ENCODE results near the gene TBX21.

TBX21 gene

DNA sequence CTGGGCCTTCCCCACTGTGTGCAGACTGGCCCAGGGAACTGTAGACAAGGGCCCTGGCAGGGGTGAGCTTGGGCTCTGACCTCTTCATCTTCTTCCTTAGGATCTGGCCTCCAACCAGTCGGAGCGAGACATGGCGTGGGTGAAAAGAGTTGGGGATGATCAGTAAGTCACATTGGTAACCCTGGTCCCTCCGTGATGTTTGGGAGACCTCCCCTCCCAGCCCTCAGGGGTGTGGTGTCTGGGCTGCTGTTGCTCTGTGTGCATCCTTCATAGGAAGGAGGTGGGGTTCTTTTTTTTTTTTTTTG, 33.5 kb upstream of the TBX21 start:
- no peak for DNase-seq (ENCODE audit: low spot score)
- TF ChIP-seq, protein P1, sequence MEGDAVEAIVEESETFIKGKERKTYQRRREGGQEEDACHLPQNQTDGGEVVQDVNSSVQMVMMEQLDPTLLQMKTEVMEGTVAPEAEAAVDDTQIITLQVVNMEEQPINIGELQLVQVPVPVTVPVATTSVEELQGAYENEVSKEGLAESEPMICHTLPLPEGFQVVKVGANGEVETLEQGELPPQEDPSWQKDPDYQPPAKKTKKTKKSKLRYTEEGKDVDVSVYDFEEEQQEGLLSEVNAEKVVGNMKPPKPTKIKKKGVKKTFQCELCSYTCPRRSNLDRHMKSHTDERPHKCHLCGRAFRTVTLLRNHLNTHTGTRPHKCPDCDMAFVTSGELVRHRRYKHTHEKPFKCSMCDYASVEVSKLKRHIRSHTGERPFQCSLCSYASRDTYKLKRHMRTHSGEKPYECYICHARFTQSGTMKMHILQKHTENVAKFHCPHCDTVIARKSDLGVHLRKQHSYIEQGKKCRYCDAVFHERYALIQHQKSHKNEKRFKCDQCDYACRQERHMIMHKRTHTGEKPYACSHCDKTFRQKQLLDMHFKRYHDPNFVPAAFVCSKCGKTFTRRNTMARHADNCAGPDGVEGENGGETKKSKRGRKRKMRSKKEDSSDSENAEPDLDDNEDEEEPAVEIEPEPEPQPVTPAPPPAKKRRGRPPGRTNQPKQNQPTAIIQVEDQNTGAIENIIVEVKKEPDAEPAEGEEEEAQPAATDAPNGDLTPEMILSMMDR (IDR thresholded peaks at IDR 0.05; ENCODE audit: borderline replicate concordance, control extremely low read depth, extremely low read depth, insufficient read depth, missing control alignments), result no peak
- in situ Hi-C loops (cut with MboI; ENCODE audit: low sequenced_read_pairs, unreplicated experiment), result loop anchor here (10.0 kb wide), 1 partner anchor 95 kb away; no protein-coding TSS in a partner anchor

DNA sequence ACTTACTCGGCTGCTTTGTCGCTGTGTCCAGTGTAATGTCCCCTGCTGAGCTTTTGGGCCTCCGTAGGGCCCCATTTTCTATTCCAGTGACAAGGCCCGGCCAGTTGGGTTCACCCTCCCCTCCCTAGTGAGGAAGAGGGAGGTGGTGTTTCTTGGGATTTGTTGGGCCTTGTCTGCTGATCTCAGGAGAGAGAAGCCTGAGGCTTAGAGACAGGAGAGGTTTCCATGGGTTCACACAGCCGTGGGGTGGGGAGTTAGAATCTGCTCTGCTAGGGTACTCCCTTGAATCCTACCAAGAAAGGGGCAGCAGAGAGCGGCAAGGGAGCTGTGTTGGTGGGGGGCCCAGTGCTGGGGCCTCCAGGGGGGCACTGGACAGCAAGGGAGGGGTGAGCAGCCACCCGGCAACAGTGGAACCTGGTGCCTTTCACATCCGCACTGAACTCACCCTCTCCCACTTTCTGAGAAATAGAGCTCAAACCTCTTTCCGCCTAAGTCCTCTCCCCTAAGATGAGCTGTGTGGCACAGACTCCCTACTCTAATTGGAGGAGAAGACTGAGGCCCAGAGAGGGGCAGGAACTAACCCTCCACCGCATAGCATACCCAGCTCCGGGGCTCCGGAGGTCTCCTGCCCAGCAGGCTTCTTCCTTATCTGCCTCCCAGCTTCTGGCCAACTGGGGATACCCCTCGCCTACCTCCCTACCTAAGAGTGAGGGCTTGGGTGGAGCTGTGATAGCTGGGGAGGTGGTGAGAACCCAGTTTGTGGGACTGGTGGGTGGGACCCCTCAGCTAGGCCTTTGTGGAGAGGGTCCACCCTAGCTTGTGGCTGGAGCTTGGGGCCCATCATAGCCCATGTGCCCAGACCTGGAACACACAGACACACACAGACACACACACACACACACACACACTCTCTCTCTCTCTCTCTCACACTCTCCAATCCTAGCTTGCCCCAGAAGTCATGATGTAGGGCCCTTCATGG, 32.3 kb upstream of the TBX21 start:
- no peak for DNase-seq (ENCODE audit: low spot score)
- TF ChIP-seq, protein P1 (IDR thresholded peaks at IDR 0.05; ENCODE audit: borderline replicate concordance, control extremely low read depth, extremely low read depth, insufficient read depth, missing control alignments), result no peak
- in situ Hi-C loops (cut with MboI; ENCODE audit: low sequenced_read_pairs, unreplicated experiment), result no loop called here

DNA sequence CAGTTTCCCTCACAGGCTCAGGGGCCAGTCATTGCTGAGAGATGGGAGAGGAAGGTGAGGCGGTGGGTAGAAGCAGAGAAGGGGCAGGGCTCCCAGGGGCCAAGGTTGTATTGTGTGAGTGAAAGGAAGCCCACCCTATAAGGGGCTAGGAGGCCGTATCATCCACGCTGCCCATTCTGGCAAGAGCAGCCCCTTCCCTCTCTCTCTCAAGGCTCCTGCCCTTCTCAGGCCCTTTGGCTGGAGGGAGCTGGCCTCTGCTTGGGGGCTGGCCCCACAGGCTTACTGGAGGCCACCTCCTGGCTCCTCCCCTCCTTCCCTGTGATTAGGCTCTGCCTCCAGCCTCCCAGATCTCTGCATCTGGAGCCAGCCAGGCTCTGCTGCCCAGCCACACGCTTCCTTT, 31.4 kb upstream of the TBX21 start:
- TF ChIP-seq, protein P1 (IDR thresholded peaks at IDR 0.05; ENCODE audit: borderline replicate concordance, control extremely low read depth, extremely low read depth, insufficient read depth, missing control alignments), result no peak
- DNase-seq (ENCODE audit: low spot score), result no peak
- in situ Hi-C loops (cut with MboI; ENCODE audit: low sequenced_read_pairs, unreplicated experiment), result no loop called here

DNA sequence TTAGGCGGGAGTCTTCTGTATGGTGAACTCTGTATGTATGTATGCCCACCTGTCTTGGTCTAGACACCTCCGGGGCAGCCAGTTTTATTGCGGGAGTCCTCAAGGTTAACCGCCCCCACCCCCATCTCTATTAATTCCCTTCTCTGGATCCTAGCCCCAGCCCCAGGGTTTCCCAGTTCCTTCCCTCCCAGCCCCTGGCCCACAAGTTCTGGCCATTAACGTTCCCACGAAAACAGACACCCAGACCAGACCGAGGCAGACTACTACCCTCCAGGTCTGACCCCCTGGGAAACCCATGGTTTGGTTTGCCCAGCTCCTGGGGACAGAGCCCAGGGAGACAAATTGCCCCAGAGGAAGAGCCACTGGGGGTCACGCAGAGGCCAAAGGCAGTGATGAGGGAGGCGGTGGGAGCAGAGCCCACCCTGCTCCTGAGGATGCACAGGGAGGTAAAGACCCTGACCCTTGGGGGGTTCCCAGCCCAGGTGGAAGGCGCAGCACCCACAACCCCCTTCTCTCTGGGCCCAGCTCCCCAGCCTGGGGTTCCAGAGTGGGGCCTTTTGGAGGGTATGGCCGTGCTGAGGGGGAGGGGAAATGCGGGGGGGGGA, 30.5 kb upstream of the TBX21 start:
- no peak for DNase-seq (ENCODE audit: low spot score)
- TF ChIP-seq, protein P1 (IDR thresholded peaks at IDR 0.05; ENCODE audit: borderline replicate concordance, control extremely low read depth, extremely low read depth, insufficient read depth, missing control alignments), result no peak
- in situ Hi-C loops (cut with MboI; ENCODE audit: low sequenced_read_pairs, unreplicated experiment), result no loop called here

DNA sequence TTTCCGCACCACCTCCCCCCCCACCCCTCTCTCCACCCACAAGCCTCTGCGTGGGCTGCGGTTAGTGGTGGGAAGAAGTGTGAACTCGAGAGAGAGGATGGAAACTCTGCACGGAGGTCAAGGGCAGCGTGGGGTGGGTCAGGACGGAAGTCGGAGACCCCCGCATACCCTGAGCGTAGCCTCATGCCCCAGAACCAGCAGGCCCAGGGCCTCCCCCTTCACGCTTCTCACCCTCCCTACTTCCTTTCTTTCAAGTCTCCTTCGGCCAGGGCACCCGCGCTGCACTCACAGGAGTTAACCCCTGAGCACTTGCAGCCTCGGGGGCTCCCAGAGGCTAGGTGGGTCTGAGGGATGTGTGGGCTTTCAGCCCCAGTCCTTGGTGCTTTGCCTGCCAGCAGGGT, 29.8 kb upstream of the TBX21 start:
- in situ Hi-C loops (cut with MboI; ENCODE audit: low sequenced_read_pairs, unreplicated experiment), result no loop called here
- TF ChIP-seq, protein P1 (IDR thresholded peaks at IDR 0.05; ENCODE audit: borderline replicate concordance, control extremely low read depth, extremely low read depth, insufficient read depth, missing control alignments), result no peak

DNA sequence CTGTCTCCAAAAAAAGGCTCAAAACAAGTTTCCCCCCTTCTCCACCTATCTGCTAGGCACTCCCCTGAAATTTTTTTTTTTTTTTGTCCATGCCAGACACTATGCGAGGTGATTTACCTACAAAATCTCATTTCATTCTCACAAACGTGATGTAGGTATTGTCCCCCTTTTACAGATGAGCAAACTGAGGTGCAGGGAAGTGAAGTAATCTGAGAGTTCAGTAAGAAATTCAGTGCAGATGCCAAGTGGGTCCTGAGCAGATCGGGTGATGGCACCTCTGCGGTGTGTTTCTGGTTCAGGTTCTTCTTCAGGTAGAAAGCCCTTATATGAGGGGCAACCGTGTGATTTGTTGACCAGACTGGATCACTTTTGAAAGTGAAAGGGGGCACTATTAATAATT, 29.4 kb upstream of the TBX21 start:
- TF ChIP-seq, protein P1 (IDR thresholded peaks at IDR 0.05; ENCODE audit: borderline replicate concordance, control extremely low read depth, extremely low read depth, insufficient read depth, missing control alignments), result no peak
- in situ Hi-C loops (cut with MboI; ENCODE audit: low sequenced_read_pairs, unreplicated experiment), result no loop called here
- DNase-seq (ENCODE audit: low spot score), result no peak

More for the DNA sequence above, 29.8 kb upstream of the TBX21 start:
- DNase-seq (ENCODE audit: low spot score), result peak; percentile 71

All from GM13976 (cell line).